KMS-11 (cell line): Measurements from ENCODE around the gene GRM7.

Source experiments
- H2AFZ ChIP-seq: fragments of 200-600 bp; sonication (generic); 2 replicates; pipeline ENCODE4 v1.6.1; 2016; ENCODE audit warnings: antibody characterized with exemption, mixed run types, low read depth
- H3K27ac ChIP-seq: fragments of 200-600 bp; sonication (generic); 2 replicates; pipeline ENCODE4 v1.6.1; 2016; ENCODE audit warnings: mild to moderate bottlenecking, mixed run types
- H3K27me3 ChIP-seq: fragments of 200-600 bp; sonication (generic); 2 replicates; pipeline ENCODE4 v1.6.1; 2017; ENCODE audit warnings: mild to moderate bottlenecking, low read depth, mixed run types, moderate library complexity; ENCODE audit not compliant: insufficient read depth
- H3K36me3 ChIP-seq: fragments of 200-600 bp; sonication (generic); 2 replicates; pipeline ENCODE4 v1.6.1; 2017; ENCODE audit warnings: mild to moderate bottlenecking, mixed run types; ENCODE audit not compliant: insufficient read depth
- H3K4me1 ChIP-seq: fragments of 200-600 bp; sonication (generic); 2 replicates; pipeline ENCODE4 v1.6.1; 2016; ENCODE audit warnings: mild to moderate bottlenecking, low read depth, mixed run types; ENCODE audit not compliant: poor library complexity, severe bottlenecking
- H3K4me2 ChIP-seq: fragments of 200-600 bp; sonication (generic); 2 replicates; pipeline ENCODE4 v1.7.0; 2016; ENCODE audit warnings: mild to moderate bottlenecking, mixed run types
- H3K4me3 ChIP-seq: fragments of 200-600 bp; sonication (generic); IDR thresholded peaks from 2 replicates; pipeline ENCODE4 v1.6.1; 2017; ENCODE audit warnings: low read depth, low read length, mixed read lengths; ENCODE audit not compliant: insufficient read depth
- H3K79me2 ChIP-seq: fragments of 200-600 bp; sonication (generic); 2 replicates; pipeline ENCODE4 v1.6.1; 2016; ENCODE audit warnings: low read depth, mixed run types; ENCODE audit not compliant: insufficient read depth
- H3K9ac ChIP-seq: fragments of 200-600 bp; sonication (generic); 2 replicates; pipeline ENCODE4 v1.6.1; 2016; ENCODE audit warnings: mild to moderate bottlenecking, mixed run types
- H4K20me1 ChIP-seq: fragments of 200-600 bp; sonication (generic); 2 replicates; pipeline ENCODE4 v1.6.1; 2016; ENCODE audit warnings: mild to moderate bottlenecking, mixed run types; ENCODE audit not compliant: insufficient read depth
- CTCF ChIP-seq: fragments of 200-600 bp; sonication (generic); conservative IDR thresholded peaks from 2 replicates; pipeline ENCODE4 v1.6.1; 2017; ENCODE audit warnings: low read depth, mild to moderate bottlenecking, antibody characterized with exemption, low read length, moderate library complexity, mixed read lengths

The GRM7 gene

GRCh38 chr3:7188551-7188950, 327.6 kb downstream of the GRM7 start:
- H3K79me2 ChIP-seq: no peaks in the 10 kb centered on the region
- no peak overlapping the region for H3K4me2 ChIP-seq
- H3K4me1 ChIP-seq: no peaks in the 10 kb centered on the region
- no peak overlapping the region for H3K9ac ChIP-seq
- no peaks in the 10 kb centered on the region for H3K27me3 ChIP-seq
- H3K4me3 ChIP-seq: no peak overlapping the region
- TF ChIP-seq CTCF: no peak
- H3K36me3 ChIP-seq: no peaks in the 10 kb centered on the region
- no peak overlapping the region for H2AFZ ChIP-seq
- H4K20me1 ChIP-seq: no peaks in the 10 kb centered on the region
- H3K27ac ChIP-seq: no peak overlapping the region

- H3K4me3 ChIP-seq: no peak overlapping the region
- no peak overlapping the region for H3K27ac ChIP-seq
- no peaks in the 10 kb centered on the region for H3K79me2 ChIP-seq
- H3K4me1 ChIP-seq: no peaks in the 10 kb centered on the region
- no peak overlapping the region for H3K9ac ChIP-seq
- H3K27me3 ChIP-seq: no peaks in the 10 kb centered on the region
- no peaks in the 10 kb centered on the region for H4K20me1 ChIP-seq
- TF ChIP-seq CTCF: no peak
- H2AFZ ChIP-seq: no peak overlapping the region
- no peak overlapping the region for H3K4me2 ChIP-seq
- no peaks in the 10 kb centered on the region for H3K36me3 ChIP-seq
These were observed 329.2 kb downstream of the GRM7 start for GRCh38 chr3:7190095-7190494.

- Histone ChIP-seq H4K20me1 (no peaks in the 10 kb centered on the region), H3K36me3 (no peaks in the 10 kb centered on the region), H3K79me2 (no peaks in the 10 kb centered on the region), H3K27me3 (no peaks in the 10 kb centered on the region), H3K4me1 (no peaks in the 10 kb centered on the region), H3K4me3 (no peak overlapping the region), H3K9ac (no peak overlapping the region), H3K4me2 (no peak overlapping the region), H2AFZ (no peak overlapping the region), H3K27ac (no peak overlapping the region)
- no peak for TF ChIP-seq CTCF
These were observed 332.4 kb downstream of the GRM7 start for GRCh38 chr3:7193269-7193668.

GRCh38 chr3:7194071-7194835, 333.3 kb downstream of the GRM7 start:
- no peak overlapping the region for H2AFZ ChIP-seq
- no peak for TF ChIP-seq CTCF
- H4K20me1 ChIP-seq: no peaks in the 10 kb centered on the region
- H3K9ac ChIP-seq: no peak overlapping the region
- no peaks in the 10 kb centered on the region for H3K79me2 ChIP-seq
- no peaks in the 10 kb centered on the region for H3K4me1 ChIP-seq
- no peaks in the 10 kb centered on the region for H3K27me3 ChIP-seq
- H3K27ac ChIP-seq: no peak overlapping the region
- H3K4me3 ChIP-seq: no peak overlapping the region
- H3K36me3 ChIP-seq: no peaks in the 10 kb centered on the region
- no peak overlapping the region for H3K4me2 ChIP-seq
